Raji (cell line): ENCODE measurements around the gene ABCA7.

ENCODE experiments used
- POLR2A ChIP-seq: IDR thresholded peaks from 2 replicates; pipeline ENCODE4 v1.6.1; 2011; ENCODE audit warnings: low read depth, low read length, control low read depth; ENCODE audit not compliant: insufficient read depth

The ABCA7 gene

GRCh38 chr19:1086613-1087012 is 46.7 kb downstream of the ABCA7 start:
- no peak; the same call in 1 of the 2 replicates for TF ChIP-seq POLR2A

- TF ChIP-seq POLR2A: peak; percentile 2; the same call in 1 of the 2 replicates
Measured at GRCh38 chr19:1087813-1088415, 48.0 kb downstream of the ABCA7 start.

- no peak for TF ChIP-seq POLR2A
Measured at GRCh38 chr19:1088416-1089010, 48.6 kb downstream of the ABCA7 start.

- TF ChIP-seq POLR2A: no peak
Measured at GRCh38 chr19:1089126-1089771, 49.3 kb downstream of the ABCA7 start.

GRCh38 chr19:1089891-1090290 is 50.0 kb downstream of the ABCA7 start:
- no peak for TF ChIP-seq POLR2A

- TF ChIP-seq POLR2A: no peak
Measured at GRCh38 chr19:1090731-1091543, 51.0 kb downstream of the ABCA7 start.

GRCh38 chr19:1091544-1092175 is 51.8 kb downstream of the ABCA7 start:
- TF ChIP-seq POLR2A: no peak

GRCh38 chr19:1093330-1093729 is 53.4 kb downstream of the ABCA7 start:
- TF ChIP-seq POLR2A: no peak

GRCh38 chr19:1093811-1094553 is 54.1 kb downstream of the ABCA7 start:
- no peak for TF ChIP-seq POLR2A

- TF ChIP-seq POLR2A: no peak
Measured at GRCh38 chr19:1094655-1094977, 54.7 kb downstream of the ABCA7 start.

GRCh38 chr19:1094978-1095701 is 55.2 kb downstream of the ABCA7 start, which contains the start of gene POLR2E:
Gene POLR2E, minus strand, starts transcription at chr19:1095375. Its CDS starts 60 bp downstream, at chr19:1095315.
- TF ChIP-seq POLR2A: peak; percentile 86

GRCh38 chr19:1097810-1098176 is 57.9 kb downstream of the ABCA7 start:
- no peak for TF ChIP-seq POLR2A

- TF ChIP-seq POLR2A: no peak
Measured at GRCh38 chr19:1098177-1099051, 58.5 kb downstream of the ABCA7 start.
